Dedifferentiated amniotic fluid mesenchymal stem cell (primary cell): ENCODE results near the gene BIRC7.

ENCODE experiments used
- DNase-seq: peaks from one replicate; pipeline ENCODE4 v3.0.0-alpha.2; 2016; ENCODE audit errors: extremely low spot score

BIRC7 gene

GRCh38 chr20:63235399-63235983 is at the start of gene BIRC7:
TSS of gene BIRC7 (plus strand) at chr20:63235905. CDS start at chr20:63236097, 192 bp downstream.
- DNase-seq, result no peak

- no peak for DNase-seq
These were observed 49.6 kb upstream of the BIRC7 start for GRCh38 chr20:63186084-63186483.

GRCh38 chr20:63186528-63187316 is 49.0 kb upstream of the BIRC7 start:
- no peak for DNase-seq

GRCh38 chr20:63187338-63188158 is 48.2 kb upstream of the BIRC7 start:
- no peak for DNase-seq

GRCh38 chr20:63188159-63188442 is 47.6 kb upstream of the BIRC7 start:
- DNase-seq, result no peak

GRCh38 chr20:63188641-63189321 is 46.9 kb upstream of the BIRC7 start:
- DNase-seq, result no peak

GRCh38 chr20:63189322-63189642 is 46.4 kb upstream of the BIRC7 start:
- DNase-seq, result no peak

- no peak for DNase-seq
These were observed 45.7 kb upstream of the BIRC7 start for GRCh38 chr20:63189846-63190559.

GRCh38 chr20:63190828-63191227 is 44.9 kb upstream of the BIRC7 start:
- DNase-seq, result no peak

GRCh38 chr20:63191400-63191799 is 44.3 kb upstream of the BIRC7 start:
- DNase-seq, result no peak

GRCh38 chr20:63192721-63193120 is 43.0 kb upstream of the BIRC7 start:
- no peak for DNase-seq

- DNase-seq, result no peak
These were observed 41.5 kb upstream of the BIRC7 start for GRCh38 chr20:63194007-63194796.

- no peak for DNase-seq
These were observed 40.9 kb upstream of the BIRC7 start for GRCh38 chr20:63194797-63195173.

GRCh38 chr20:63196768-63197470 is 38.8 kb upstream of the BIRC7 start:
- no peak for DNase-seq

- DNase-seq, result no peak
These were observed 37.1 kb upstream of the BIRC7 start for GRCh38 chr20:63198606-63199005.

GRCh38 chr20:63202021-63202420 is 33.7 kb upstream of the BIRC7 start:
- no peak for DNase-seq

GRCh38 chr20:63202811-63203526 is 32.7 kb upstream of the BIRC7 start:
- DNase-seq, result no peak

- no peak for DNase-seq
These were observed 31.3 kb upstream of the BIRC7 start for GRCh38 chr20:63204362-63204761.

- DNase-seq, result no peak
These were observed 29.8 kb upstream of the BIRC7 start for GRCh38 chr20:63205896-63206295.

GRCh38 chr20:63206878-63207277 is 28.8 kb upstream of the BIRC7 start:
- DNase-seq, result no peak
